Epidermal melanocyte (primary cell): ENCODE data around the gene GPC2.
"Not testable (repeated sequence)": the region's sequence is repeated elsewhere in the genome, so short reads cannot be mapped to it uniquely, and the experiment has no call there.

Experiments used
- DNase-seq: peaks from one replicate; pipeline ENCODE4 v3.0.0; 2011; ENCODE audit warnings: low spot score; ENCODE audit not compliant: insufficient read length

Gene GPC2, protein sequence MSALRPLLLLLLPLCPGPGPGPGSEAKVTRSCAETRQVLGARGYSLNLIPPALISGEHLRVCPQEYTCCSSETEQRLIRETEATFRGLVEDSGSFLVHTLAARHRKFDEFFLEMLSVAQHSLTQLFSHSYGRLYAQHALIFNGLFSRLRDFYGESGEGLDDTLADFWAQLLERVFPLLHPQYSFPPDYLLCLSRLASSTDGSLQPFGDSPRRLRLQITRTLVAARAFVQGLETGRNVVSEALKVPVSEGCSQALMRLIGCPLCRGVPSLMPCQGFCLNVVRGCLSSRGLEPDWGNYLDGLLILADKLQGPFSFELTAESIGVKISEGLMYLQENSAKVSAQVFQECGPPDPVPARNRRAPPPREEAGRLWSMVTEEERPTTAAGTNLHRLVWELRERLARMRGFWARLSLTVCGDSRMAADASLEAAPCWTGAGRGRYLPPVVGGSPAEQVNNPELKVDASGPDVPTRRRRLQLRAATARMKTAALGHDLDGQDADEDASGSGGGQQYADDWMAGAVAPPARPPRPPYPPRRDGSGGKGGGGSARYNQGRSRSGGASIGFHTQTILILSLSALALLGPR

DNA sequence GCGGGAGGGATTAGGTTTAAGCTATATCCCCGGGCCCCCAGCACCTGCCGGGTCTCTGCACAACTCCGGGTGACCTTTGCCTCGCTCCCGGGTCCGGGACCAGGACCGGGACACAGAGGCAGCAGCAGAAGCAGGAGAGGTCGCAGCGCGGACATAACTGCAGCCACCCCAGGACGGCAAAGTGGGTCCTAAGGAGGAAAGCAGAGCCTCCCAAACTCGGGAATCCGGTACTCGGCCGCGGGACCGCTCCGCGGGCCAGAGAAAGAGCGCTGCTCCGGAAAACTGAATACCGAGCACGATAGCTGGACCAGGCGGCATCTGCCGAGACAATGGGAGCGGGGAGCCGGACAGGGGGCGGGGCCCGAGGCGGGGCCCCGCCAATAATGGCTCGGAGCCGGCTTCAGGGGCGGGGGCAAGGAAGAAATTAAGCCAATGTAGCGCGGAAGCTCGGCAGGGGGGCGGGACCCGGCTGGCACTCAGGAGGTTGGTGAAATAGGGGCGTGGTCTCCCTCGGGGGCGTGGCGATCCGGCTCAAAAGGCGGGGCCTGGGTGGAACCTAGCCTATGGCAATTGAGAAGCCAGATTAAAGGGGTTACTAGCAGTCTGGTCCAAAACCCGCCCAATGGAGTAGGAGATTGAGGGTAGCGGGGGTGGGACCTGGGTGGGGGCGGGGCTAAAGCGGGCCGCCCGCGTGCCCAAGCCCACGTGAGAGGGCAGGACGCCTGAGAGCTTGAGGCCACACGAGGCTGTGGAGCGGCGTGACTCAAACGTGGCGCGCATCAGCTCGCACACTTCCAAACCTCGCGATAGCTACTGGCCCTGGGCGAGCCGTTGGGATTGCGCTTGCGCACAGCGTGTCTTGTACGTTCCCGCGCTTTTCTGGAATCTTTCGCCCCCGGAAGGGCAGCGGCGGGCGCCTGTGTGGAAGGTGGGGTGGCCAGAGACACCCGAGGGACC lies at the start of gene GPC2, which contains the start of gene STAG3:
Gene GPC2 (minus strand): TSS at position 337 of the 957 bp plus-strand sequence. CDS start 182 bp downstream, at position 155.
Gene STAG3 (plus strand): TSS at position 874 of the 957 bp plus-strand sequence. CDS start 2,639 bp downstream, outside the sequence.
- peak; percentile 94 for DNase-seq

DNA sequence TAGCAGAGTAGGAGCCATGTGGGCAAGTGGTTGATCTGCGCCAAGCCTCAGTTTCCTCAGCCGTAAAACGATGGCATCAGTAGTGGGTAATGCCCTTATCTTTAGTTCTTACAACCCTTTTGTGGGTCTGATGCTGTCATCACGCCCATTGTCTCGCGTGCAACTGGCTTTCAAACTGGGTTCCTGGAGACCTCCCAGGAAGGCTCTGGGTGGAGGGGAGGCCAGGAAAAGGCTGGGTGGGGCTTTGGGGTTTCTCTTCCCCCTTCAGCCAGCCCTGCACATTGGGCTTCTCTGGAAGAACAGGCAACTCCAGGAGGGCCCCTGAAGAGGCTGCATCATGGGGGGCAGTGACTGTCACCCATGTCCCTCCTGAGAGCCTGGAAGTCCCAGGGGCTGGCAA lies 47.7 kb upstream of the GPC2 start:
- not testable (repeated sequence) for DNase-seq

DNA sequence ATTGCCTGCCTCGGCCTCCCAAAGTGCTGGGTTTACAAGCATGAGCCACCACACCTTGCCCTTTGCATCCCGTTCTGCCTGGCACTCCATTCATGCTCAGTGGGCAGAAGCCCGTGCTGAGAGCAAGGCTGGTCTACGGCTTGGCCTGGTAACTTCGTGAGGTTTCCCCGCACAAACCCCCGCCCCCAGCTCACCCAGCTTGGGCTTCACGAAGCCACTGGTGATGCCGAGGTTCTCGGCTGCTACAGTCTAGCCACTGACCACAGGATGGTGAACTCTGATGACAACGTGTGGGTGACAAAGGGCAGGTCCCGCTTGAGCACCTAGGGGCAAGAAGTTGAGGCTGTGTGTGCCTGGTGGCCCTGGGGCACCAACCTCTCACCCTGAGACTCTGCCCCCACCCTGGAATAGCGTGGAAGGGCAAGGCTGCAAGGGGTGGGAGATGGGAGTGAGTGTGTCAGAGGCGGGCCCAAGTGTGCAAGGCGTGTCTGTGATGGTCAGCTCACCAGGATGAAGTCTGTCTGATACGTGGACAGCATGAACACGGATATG lies 46.3 kb upstream of the GPC2 start:
- DNase-seq: not testable (repeated sequence)

DNA sequence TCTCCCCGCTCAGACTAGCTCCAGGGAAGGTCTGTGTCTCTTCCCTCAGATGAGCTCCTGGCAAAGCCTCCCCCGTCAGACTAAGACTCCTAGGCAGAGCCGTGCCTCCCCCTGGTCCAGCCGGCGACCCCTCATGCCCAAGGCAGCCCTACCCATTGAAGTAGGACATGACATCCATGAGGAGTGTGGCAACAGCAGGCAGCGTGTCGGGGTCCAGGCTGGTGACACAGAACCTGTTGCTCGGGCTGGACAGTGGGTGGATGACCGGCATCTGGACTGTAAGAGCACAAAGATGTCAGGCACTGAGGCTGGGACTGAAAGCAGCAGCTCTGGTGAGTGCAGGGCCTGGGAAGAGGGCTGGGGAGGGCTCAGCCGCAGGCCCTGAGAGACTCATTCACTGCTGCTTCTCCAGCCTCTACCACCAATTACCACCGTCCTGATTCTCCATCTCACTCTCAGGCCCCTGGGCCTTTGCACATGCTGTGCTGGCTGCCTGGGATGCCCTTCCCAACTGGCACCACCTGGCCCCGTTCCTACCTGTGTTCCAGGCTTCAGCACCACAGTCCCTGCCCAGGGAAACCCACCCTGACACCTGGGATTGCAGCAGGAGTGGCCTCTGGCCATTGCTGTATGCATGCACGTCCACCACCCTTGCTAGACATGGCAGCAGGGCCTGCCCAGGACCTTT lies 45.4 kb upstream of the GPC2 start:
- DNase-seq: no peak

DNA sequence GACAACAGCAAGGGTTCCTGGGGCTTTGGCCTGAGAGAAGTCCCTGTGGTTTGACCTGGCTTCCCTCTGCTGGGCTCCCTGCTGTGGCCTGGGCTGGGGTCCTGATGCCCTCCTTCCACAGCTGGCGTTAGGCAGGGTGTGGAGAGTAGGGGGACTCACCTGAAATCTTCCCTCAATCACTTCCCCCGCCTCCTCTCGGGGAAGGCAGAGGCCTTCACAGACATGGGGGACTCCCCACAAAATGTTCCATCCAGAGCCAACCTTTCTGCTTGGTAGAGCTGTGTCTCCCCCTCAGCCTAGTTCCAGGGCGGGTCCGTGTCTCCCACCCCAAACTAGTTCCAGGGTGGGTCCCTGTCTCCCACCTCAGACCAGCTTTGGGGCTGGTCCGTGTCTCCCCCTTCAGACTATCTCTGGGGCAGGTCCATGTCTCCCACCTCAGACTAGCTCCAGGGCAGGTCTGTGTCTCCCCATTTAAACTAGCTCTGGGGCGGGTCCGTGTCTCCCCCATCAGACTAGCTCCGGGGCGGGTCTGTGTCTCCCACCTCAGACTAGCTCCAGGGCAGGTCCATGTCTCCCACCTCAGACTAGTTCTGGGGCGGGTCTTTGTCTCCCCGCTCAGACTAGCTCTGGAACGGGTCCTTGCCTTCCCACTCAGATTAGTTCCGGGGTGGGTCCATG lies 44.7 kb upstream of the GPC2 start:
- DNase-seq: no peak

DNA sequence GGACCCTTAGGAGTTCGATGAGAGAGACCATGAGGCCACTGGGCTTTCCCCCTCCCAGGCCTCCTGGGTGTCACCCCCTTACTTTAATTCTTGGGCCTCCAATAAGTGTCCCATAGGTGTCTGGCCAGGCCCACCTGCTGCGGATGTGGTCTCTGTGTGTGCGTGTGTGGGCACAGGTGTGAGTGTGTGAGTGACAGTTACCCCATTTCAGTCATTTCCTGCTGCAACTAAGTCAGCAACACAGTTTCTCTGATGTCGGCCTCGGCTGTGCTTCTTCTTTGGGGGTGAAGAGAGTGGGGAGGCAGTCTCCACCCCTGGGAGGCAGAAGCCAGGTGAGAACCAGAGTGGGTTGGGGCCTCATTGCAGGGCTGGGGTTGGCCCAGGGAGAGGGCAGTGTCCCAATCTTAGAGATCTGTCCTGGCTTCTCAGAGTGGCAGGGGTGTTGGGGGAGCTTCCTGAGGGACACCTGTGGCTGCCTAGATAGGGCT lies 44.1 kb upstream of the GPC2 start:
- DNase-seq: no peak

DNA sequence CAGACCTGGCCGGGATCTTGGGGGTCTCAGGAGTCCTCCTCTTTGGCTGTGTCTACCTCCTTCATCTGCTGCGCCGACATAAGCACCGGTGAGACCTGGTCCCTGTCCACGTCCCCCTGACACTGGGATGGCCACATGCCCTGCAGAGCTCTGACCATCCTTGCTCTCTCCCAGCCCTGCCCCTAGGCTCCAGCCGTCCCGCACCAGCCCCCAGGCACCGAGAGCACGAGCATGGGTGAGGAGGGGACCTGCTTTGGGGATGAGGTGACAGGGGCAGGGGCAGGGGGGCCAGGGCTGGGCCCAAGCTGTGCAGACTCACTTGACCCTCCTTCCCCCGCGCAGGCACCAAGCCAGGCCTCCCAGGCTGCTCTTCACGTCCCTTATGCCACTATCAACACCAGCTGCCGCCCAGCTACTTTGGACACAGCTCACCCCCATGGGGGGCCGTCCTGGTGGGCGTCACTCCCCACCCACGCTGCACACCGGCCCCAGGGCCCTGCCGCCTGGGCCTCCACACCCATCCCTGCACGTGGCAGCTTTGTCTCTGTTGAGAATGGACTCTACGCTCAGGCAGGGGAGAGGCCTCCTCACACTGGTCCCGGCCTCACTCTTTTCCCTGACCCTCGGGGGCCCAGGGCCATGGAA lies 43.5 kb upstream of the GPC2 start:
- DNase-seq: no peak

DNA sequence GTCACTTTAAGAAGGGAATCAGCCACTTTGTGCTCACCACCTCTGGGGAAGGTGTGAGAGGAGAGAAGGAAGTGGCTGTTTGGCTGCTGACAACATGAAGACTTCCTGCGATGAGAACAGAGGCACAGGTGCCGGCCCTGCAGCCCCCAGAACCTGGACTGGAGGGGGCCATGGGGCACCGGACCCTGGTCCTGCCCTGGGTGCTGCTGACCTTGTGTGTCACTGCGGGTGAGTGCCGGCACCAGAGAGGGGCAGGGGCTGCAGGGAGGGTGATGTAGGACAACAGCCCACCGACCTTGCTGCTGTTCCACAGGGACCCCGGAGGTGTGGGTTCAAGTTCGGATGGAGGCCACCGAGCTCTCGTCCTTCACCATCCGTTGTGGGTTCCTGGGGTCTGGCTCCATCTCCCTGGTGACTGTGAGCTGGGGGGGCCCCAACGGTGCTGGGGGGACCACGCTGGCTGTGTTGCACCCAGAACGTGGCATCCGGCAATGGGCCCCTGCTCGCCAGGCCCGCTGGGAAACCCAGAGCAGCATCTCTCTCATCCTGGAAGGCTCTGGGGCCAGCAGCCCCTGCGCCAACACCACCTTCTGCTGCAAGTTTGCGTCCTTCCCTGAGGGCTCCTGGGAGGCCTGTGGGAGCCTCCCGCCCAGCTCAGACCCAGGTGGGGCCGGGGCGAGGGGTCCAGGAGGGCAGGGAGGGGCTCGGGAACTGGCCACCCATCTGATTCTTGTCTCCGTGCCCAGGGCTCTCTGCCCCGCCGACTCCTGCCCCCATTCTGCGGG lies 42.8 kb upstream of the GPC2 start, which contains the start of gene PVRIG:
Gene PVRIG (plus strand): TSS at position 149 of the 785 bp plus-strand sequence. CDS start 22 bp downstream, at position 171.
- not testable (repeated sequence) for DNase-seq

DNA sequence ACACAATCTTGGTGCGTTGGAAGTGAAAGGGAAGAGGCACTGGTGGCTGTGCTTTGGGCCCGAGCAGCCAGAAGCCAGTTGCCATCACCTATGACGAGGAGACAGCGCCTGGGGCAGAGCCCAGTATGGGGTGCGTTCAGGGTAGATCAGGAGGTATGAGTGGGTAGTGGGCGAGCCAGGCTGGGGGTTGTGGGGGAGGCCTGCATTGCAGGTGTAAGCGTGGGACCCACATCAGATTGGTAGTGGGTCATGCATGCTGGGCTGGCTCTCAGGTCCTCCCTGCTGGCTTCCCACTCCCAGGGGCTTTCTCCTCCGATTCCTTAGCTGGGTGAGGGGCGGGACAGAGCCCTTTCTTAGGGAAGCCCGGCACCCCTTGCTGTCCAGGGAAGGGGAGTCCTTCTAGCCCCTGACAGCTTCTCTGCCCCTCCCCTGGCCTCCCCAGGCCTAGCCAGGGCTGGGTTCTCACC lies 42.1 kb upstream of the GPC2 start:
- no peak for DNase-seq

DNA sequence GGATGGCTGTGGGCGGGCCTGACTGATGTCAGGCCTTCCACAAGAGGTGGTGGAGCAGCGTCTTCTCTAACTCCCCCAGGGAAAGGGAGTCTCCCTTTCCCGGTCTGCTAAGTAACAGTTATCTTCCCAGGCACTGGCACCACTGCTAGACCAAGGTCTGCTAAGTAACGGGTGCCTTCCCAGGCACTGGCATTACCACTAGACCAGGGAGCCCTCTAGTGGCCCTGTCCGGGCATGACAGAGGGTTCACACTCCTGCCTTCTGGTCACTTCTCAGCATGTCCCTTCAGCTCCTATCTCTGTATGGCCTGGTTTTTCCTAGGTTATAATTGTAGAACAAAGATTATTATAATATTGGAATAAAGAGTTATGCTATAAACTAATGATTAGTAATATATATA lies 40.8 kb upstream of the GPC2 start:
- not testable (repeated sequence) for DNase-seq

DNA sequence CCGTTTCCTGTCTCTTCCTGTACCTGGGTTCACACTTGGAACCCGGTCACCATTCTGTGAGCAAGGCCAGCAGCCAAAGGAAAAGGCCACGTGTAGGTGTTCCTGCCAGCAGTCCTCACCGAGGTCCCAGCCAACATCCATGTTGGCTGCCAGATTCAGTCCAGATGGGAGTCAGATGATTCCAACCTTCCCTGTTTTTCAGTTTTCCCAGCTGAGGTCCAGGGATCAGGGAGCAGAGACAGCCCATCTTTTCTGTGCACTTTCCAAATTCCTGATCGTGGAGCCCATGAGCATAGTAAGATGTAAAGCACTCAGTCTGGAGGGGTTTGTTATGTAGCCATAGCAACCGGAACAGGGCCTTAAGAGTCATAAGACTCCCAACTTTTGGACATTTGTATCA lies 38.7 kb upstream of the GPC2 start:
- DNase-seq: no peak

DNA sequence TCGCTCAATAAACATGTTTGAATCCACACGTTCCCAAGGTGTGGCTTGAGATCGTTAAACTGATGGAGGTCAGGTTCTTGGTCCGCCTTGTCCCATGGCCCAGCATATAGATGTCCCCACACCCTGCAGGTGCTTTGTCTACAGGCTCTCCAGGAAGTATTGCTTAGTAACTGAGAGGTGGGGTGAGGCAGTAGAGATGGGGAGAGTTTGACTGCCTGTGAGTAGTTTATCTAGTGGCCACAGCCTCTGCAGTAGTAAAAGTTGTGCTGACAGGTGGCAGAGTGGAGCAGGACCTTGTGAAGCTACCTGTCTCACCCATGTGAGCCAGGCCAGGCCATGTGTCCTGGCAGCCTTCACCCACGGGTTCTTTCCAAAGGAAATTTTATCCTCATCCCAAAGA lies 37.2 kb upstream of the GPC2 start:
- not testable (repeated sequence) for DNase-seq

DNA sequence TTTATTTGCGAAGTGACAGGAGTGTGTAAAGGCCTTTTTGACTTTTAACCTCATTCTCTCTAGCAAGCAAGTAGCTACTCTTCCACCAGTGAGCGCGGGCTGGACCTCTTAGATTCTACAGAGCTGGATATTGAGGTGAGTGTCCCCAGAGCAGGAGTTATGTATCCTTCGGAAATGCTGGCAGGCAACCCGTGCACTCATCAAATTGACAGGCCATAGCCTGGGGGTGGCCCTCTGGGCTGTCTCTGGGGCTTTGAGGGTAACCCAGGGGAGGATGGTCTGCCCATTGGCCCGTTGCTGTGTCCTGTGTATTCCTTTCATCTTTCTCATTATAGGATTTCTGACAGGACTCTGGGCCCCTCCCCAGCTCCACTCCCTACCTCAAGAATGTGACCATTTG lies 36.5 kb upstream of the GPC2 start:
- no peak for DNase-seq

DNA sequence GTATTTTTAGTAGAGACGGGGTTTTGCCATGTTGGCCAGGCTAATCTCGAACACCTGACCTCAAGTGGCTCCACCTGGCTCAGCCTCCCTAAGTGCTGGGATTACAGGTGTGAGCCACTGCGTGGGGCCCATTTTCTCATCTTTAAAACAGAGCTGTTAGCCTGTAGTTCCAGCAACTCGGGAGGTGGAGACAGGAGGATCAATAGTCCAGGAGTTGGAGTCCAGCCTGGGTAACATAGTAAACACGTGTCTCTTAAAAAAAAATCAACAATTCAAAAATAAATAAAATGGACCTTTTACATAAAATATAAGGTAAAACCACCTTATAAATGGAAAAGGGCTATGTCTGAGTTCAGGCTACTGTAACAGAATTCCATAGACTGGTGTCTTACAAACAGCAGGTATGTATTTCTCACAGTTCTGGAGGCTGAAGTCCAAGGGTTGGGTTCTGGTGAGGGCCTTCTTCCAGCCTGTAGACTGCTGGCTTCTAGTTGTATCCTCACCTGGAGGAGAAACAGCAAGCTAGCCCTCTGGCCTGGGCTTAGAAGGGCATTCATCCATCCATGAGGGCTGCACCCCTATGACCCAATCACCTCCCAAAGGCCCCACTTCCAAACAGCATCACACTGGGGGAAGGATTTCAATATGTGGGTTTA lies 35.6 kb upstream of the GPC2 start:
- DNase-seq: no peak

DNA sequence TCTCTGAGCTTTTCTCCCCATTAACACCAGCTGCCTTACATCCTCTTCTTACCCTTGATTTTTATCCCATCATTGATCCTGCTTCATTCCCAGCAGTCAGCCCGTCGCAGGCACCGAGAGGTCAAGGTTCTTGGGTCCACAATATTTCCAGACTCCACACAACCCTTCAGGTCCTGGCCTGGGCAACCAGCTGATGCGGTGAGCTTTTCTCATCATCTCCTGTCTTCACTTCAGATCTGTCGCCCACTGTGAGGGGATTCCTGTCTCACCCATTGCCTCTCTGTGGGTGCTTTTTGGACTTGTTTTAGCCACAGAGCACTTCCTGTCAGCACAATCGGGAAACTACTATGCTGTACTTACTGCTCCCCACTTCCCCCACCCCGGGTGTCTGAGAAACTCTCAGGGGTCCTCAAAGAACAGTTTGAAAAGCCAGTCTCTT lies 34.2 kb upstream of the GPC2 start:
- no peak for DNase-seq

DNA sequence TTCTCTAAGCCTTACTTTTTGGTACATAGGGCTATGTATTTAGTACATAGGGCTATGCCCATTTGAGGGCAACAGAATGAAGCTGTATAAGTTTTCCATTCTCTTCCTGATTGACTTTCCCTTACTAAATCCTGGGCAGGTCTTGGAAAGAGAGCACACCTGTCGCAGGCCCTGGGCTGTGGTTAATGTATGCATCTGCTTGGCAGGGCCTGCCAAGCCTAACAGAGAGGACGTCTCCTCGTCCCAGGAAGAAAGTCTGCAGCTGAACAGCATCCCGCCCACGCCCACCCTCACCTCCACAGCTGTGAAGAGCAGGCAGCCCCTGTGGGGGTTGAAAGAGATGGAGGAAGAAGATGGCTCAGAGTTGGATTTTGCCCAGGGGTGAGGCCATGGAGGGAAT lies 33.6 kb upstream of the GPC2 start:
- DNase-seq: no peak

DNA sequence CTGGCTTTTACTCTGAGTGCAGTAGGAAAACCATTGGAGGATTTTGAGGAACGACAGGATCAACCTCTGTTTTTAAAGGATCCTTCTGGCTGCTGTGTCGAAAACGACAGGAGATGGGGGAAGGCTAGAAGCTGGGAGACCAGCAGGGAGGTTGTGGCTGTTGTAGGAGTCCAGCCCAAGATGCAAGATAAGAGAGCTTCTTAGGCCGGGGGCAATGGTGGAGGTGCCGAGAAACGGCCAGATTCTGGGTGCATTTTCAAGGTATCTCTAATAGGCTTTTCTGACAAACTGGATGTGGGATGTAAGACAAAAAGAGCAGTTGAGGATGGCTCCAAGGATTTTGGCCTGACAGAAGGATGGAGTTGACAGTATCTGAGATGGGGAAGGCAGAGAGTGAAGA lies 32.3 kb upstream of the GPC2 start:
- no peak for DNase-seq

DNA sequence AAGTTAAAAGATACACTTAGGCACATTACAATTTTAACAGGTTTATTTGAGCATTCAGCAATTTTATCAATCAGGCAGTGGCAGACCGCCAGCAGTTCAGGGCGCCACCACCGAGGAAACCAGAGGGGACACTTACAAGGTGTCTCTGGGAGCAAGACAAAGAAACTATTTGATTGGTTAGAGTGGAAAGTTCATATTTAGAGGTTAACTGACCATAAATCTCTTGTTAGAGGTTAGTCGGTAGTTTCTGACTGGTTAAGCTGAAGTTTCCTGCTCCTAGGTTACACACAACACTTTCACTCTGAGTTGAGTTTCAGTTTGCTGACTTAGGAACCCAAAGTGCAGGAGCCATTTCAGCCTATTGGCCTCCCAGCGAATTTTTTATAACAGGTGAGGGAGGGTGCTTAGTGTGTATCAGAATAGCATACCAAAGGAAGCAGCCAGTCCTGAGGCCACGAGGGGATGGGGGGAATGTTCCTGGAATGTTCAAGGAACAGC lies 31.8 kb upstream of the GPC2 start:
- DNase-seq: no peak
